HG03159 (cell line): Measurements from ENCODE around the gene MMD.
"Not testable (repeated sequence)": the region's sequence is repeated elsewhere in the genome, so short reads cannot be mapped to it uniquely, and the experiment has no call there.

ENCODE experiments used
- ATAC-seq: cut with Tn5 transposase; IDR thresholded peaks from one replicate; pipeline ENCODE4 v1.9.1; 2021; ENCODE audit warnings: mild to moderate bottlenecking, moderate library complexity; ENCODE audit not compliant: unreplicated experiment

The MMD gene

DNA sequence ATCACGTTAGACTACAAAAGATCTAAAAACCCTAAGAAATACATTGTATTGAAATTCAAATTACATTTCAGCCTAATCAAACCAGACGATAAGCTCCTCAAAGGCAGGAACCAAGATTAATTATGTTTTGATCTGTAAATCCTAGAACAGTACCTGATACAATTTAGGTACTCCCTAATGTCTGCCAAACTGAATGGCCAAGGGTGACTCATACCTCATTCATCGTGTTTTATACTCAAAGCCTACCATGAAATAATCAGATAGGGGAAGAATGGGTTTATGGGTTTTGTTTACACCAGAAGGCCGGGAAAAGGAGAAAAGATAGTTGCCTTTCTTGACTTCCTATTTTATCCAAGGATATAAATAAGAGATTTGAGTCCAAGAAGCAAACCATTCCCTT, 19.3 kb downstream of the MMD start:
- no peak for ATAC-seq

DNA sequence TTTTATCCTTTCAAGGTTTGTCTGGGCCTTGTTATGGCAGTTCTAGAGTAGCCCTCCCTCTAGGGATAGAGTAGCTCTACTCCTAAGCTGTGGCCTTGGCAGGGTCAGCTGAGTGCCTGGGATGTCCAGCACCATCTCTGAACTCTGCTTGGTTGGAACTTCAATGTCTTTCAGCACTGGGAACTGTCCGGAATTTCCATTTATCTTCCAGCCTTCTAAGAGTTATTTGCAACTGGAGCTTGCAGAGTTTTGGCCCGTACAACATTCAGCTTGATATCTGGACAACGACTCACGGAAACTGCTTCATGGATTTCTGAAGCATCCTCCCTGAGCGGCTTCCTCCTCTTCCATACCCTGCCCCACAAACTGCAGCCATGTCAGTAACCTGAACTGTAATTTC, 22.9 kb downstream of the MMD start:
- no peak for ATAC-seq

DNA sequence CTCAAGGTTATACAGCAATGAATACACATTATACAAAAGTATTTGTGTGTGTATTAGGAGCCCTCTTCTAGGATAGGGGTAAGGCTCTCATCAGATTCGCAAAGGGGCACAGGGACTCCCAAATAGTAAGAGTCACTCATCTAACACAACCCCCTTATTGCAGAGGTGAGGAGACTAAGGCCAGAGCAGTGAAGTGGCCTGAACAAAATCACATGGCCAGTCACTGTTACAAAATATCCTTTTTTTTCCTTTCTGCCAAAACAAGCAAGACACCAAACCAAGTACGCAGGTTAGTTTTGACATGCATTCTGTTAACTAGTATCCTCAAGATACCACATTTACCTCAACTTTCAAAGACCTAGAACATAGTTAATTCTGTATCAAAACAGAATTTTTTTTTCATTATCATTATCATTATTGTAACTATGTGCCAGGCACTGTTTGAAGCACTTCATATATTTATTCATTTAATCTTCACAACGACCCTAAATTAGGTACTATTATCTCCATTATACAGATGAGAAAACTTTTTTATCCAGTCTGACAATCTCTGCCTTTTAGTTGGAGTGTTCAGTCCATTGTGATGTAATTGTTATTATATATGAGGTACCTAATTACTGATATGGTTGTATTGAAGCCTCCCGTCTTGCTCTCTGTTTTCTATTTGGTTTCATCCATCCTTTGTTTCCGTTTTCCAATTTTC, 25.7 kb downstream of the MMD start:
- no peak for ATAC-seq

DNA sequence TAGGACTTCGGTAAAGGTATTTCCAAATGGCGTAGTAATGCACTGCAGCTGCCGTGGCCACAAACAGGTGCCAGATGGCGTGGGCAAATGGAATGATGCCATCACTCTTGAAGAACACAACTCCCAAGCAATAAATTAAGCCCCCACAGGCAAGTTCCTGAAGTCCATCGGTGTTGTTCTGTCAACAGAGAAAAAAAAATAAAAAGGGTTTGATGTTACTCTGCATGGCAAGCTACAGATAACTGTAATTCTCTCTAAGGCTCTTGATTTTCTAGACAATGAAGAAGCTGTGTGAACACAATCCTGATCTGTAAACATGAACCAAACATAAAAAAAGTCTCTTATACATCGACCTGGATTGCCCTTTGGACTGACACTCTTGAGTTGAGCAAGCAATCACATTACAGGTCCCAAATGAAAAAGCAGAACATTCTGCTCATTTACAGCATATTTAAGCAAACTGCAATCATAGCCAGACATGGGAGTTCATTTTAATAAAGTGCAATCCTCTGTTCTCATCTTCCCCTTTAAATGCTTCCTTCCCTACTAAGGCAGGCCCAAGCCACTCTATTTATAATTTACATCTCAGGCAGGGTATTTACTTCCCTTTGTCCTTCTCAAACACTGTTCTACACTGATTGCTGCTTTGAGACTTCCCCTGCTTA, 27.1 kb downstream of the MMD start:
- no peak for ATAC-seq

DNA sequence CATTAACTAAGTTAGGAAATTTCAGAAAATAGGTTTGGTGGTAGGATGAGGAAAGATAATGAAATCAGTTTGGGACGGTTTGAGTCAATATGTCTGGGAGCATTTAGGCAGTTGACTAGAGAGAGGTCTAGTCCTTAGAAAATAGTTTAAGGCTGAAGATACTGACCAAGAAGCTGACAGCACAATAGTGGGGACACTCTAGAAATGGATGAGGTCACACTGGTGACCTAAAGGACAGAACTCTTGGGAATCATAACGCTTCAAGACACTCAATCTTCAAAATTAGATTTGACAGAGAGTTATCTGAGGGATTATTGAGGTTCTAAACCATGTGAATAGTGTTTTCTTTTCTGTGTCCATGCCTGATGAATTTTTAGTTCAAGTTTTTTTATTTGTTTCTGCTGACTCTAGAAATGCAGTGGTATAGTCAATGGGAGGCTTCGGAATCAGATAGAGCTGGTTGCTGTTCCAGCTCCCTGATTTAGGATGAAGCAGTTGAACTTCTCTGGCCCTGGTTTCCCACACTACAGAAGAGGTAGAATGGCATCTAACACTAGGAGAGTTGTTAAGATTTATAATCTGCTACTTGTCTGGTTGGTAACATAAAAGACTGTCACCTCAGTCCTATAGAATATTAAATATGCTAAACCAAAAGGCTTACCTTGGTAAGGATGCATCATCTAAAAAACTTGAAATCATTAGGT, 29.7 kb downstream of the MMD start:
- ATAC-seq: no peak

DNA sequence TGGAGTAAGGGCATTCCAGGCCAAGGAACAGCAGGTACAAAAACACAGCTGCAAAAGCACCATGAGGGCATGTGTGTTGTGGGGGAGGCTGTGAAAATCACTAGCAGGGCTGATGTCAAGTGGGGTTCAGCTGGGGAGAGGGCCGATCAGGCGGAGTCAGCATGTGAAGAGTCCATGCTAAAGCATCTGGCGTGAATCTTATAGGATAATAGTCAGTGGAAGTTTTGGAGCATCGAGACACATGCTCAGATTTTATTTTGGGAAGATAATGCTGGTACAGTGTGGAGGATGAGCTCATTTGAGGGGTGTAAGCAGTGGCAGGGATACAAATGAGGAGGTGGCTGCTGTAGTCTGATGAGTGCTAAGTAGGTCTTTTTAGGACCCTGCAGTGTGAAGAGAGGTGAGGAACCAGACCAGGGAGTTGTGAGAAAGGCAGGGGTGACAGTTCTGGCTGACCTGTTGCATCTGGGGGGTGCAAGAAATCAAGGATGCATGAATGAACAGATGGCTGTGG, 30.3 kb downstream of the MMD start:
- ATAC-seq: no peak

DNA sequence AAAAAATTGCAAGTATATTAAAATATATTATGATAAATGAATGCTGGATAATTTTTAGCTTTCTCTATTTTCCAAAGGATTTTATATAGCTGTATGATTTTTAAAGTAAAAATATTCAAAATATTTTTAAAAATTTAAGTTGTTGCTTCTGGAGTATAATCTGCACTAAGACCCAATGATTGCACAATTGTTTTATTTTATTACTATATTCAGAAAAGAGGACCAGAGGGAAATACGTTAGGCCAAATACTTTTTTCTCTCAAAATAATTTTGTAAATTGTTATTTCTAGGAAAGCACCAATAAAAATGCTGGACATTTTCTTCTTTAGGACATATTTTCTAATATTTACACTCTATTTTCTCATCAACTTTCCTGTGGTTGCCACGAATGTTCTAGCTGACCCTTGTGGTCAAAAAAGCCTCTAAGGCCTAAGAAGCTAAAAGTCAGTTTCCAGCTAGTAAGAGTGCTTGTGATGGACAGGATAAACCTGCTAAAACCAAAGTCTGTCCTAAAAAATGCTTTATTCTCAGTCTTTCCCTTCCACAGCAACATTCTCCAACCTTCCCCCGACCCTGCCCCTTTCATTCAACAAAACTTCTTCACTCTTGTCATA, 31.2 kb downstream of the MMD start:
- no peak for ATAC-seq

DNA sequence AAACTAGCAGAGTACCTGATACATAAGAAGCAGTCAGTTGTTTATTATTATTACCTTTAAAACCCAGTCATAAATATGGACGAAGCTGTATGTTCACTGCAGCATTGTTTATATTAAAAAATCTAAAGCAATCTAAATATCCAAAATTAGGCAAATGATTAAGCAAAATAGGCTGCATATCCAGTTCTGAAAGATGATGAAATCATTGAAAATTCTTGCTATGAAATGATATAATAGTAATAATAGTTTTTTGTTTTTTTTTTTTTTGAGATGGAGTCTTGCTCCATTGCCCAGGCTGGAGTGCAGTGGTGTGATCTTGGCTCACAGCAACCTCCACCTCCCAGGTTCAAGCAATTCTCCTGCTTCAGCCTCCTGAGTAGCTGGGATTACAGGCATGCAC, 31.9 kb downstream of the MMD start:
- not testable (repeated sequence) for ATAC-seq

DNA sequence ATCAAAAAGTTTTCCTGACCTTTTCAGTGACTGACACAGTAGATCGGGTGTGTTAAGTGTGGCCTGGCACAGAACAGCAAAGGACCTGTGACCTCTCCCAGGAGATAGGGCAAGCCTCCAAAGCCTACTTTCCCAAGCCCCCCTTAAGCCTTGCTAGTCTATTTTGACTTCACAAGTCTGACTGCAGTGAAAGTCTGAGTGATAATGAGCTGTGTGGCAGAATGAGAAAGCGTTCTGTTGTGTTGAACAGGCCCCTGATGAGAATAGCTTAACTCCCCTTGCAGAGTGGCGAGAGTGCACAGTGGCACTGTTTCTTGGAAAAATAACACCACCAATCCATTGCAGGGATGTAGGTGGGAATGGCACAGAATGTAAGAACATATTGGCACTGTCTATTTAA, 32.8 kb downstream of the MMD start:
- ATAC-seq: no peak

DNA sequence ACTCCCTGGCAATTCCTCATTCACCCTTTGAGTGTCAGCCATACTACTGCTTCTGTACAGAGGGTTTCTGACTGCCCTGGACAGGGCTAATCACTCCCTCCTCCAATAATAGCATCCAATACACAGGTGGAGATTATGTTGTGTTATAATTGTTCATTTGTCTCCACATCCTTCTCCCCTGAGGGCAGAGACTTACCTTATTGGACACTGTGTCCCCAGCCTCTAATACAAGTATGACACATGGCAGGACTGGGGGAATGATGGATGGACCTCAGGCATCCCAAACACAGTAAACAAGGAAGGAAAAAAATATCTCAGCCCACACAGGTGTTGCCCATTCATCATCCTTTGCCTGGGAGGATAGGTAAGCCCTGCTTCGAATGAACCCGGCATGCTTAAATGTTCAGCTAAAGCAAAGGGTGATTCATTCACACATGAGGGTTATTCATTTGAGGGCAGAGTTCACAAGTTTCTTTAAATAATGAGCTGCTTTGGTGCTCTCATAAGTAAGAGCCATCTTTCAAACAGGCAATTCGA, 34.8 kb downstream of the MMD start:
- ATAC-seq: no peak

DNA sequence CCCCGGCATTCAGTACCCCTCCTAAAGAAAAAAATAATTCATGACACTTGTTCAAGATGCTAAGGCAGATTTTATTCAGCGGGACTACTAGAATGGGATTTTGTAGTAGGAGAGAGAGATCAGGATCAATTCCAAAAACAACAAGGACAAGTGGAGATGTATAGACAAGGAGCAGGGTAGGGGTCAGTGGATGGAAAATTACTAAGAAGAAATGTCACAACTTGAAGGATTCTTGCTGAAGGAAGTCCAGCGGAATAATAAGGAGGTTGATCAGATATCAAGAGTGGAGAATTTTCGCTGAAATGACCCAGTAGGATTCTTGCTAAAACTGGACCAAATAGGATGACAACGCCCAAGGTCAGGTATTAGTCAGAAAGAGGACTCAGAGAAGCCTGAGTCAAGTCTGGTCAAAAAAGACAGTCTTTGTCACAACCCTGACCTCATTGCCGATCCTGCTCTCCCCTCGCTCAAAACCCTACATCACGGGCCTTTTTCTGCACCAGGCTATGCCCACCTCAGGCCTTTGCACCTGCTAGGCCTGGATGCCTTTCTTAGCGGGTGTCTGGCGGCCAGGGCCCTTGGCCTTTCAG, 36.9 kb downstream of the MMD start:
- no peak for ATAC-seq

DNA sequence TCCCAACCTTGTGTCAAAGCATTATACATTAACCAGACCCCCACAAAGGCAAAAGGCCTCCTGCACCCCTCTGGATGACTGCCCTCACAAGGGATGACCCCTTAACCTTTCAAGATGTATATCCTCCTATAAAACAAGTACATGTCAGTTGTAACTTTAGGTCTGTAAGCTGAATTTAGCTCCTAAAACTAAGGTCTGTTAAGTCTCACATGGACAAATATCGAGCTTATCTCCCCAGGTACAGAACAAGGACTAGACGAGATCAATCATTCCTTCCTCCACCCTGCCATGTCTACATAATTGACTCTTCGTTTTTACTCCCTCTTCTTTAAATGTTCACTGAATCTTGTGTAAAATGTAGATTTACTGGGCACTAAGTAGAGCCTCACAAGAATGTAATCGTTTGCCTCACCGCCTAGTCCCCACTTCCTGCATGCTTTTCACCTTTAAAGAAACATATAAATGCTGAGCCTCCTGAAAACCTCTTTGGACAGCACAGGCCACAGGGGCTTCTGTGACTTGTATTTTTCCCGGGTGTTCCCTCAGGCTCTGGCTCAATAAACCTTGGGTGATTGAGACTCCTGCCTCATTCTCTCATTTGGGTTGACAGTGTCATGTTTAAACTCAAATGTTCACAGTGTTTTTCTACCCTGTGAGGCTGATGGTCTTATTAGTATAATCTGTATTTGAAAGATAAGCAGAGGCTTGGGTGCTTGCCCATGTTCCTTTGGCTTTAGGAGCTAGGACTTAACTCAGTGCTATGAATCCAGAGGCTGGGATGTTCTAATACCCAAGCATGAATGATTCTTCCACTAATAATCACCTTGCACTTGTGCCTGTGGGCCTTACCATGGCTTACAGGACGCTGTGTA, 37.6 kb downstream of the MMD start:
- no peak for ATAC-seq

DNA sequence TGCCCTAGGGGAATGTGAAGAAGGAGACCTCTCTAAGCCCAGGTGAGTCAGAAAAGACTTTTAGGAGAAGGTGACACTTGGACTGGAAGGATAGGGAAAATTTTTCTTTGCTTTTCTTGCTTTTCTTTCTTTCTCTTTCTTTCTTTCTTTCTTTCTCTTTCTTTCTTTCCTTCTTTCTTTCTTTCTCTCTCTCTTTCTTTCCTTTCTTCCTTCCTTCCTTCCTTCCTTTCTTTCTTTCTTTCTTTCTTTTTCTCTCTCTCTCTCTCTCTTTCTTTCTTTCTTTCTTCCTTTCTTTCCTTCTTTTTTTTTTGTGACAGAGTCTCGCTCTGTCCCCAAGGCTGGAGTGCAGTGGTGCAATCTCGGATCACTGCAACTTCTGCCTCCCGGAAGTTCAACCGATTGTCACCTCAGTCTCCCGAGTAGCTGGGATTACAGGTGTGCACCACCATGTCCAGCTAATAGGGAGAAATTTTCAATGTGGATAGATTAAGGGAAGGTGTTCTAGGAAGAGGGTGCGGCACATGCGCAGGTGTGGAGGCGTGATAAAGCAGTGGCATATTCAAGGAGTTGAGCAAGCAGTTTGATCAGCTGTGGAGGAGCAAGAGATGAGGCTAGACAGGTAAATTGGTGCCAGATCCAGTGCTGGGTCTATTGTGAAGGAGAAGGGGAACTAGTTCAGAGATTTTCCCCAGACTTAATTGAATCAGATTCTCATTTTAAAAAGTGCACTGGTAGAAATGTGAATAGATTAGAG, 40.4 kb downstream of the MMD start:
- ATAC-seq: no peak

DNA sequence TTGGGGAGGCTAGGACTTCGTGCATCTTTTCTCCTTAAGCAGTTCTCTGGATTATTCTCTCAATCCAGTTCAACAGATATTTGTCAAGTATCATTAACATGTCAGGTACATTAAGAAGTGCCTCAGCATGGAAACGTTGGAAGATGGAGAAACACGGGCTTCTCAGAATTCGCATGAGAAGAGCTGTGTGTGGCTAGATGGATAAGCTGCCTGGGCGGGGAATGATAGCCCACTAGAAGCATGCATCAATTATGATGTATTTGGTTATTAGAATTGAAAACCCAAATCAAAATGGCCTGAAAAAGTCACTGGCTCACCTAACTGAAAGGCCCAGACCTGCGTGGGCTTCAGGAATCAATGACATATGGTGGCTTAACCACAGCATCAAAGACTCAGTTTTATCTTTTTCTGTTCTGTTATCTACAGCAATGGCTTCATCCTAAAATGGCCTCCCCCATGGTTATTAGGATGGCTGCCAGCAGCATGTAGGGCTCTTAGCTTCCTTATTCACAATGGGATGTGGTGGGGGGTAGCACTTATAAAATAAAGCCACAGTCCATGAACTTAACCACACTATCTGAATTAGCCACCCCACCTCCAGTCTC, 43.9 kb downstream of the MMD start:
- no peak for ATAC-seq

DNA sequence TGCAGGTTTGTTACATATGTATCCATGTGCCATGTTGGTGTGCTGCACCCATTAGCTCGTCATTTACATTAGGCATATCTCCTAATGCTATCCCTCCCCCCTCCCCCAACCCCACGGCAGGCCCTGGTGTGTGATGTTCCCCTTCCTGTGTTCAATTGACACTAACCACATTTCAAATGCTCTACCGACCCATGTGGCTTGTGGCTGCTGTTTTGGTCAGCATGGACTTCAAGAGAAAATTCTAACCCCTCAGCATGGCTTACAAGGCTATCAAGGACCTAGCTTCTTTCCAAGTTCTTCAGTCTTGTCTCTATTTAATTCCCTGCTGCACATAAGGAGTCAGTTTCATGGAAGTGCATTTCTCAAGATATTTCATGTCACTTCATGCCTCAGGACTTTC, 52.9 kb downstream of the MMD start:
- ATAC-seq: no peak

DNA sequence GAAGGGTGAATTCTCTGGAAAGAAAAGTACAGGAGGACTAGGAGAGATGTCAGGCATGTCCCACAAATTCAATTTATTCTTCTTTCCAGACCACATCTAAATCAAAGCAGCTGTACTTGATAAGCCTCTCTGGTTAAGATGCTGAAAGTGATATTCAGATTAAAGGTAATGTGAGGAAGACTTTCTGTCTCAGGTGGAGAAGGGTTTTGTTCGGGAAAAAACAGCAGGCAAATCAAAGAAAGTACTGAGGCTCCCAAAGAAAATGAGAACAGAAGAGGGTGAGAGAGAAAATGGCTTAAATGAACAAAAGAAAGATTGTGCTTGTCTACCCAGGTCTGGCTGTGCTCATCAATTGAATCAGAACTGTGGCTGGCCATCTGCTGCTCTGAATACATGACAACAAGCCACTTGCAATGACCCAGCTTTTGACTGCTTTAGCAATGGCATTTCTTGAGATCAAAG, 55.6 kb downstream of the MMD start:
- ATAC-seq: no peak

DNA sequence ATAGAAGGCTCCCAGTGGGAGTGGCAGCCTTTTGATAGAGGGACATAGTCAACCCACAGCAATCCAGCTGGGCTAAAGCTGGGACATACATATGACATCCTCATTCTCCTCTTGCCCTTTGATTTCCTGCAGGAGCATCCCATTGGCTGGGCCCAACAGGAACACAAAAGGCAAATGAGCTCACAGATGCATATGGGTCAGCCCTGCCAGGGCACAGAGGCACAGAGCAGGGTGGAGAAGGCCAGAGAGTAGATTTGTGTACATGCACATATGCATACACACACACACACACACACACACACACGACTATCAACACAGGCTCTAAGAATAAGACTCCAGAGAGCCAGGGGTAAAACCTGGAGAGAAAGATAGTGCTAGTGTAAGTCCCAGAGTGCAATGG, 58.6 kb downstream of the MMD start:
- no peak for ATAC-seq

DNA sequence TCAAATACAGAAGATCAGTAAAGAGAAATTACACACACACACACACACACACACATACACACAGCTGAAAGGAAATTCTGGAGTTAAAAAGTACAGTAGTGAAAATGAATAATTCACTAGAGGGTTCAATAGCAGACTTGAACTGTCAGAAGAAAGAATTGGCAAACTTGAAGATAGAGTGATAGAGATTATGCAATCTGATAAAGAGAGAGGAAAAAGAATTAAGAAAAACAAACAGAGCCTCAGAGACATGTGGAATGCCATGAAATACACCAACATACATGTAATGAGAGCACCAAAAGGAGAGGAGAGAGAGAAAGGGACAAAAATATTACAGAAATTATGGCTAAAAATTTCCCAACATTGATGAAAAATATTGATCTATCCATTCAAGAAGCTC, 60.7 kb downstream of the MMD start:
- ATAC-seq: no peak
